Activated B cell treated with CpG ODN at 0.5 μM for 24 hours (primary cell): ENCODE measurements around the gene CLTCL1. TPM values are rescaled to one million over a fixed set of nuclear protein-coding genes. Genes with fewer than 3 reads are reported as not detected.
"Not testable (repeated sequence)": the region's sequence is repeated elsewhere in the genome, so short reads cannot be mapped to it uniquely, and the experiment has no call there.

Source experiments
- ATAC-seq: fragments of 200-7000 bp; cut with Tn5 transposase; one replicate; pipeline ENCODE4 v1.10.0; 2021; ENCODE audit warnings: low read depth, mild to moderate bottlenecking, moderate library complexity
- CTCF ChIA-PET: fragments of 350-600 bp; sonication (Branson Sonifier 250); formaldehyde crosslinking; loops from one replicate; lab custom pipeline; 2021; ENCODE audit warnings: antibody characterized with exemption; lab: Charles Lee
- POLR2A ChIA-PET: fragments of 350-600 bp; sonication (Branson Sonifier 250); formaldehyde crosslinking; loops from one replicate; lab custom pipeline; 2021; ENCODE audit warnings: antibody characterized with exemption; lab: Charles Lee
- DNase-seq: peaks from one replicate; pipeline ENCODE4 v3.0.0; 2022
- H3K27ac Mint-ChIP-seq: one replicate; pipeline ENCODE4 v1.8.0; 2020; ENCODE audit warnings: mixed read lengths
- H3K27me3 Mint-ChIP-seq: one replicate; pipeline ENCODE4 v1.8.0; 2021; ENCODE audit warnings: mixed read lengths
- H3K36me3 Mint-ChIP-seq: one replicate; pipeline ENCODE4 v1.8.0; 2021; ENCODE audit warnings: low read depth, mixed read lengths
- H3K4me1 Mint-ChIP-seq: one replicate; pipeline ENCODE4 v1.8.0; 2021; ENCODE audit warnings: mixed read lengths
- H3K4me3 Mint-ChIP-seq: one replicate; pipeline ENCODE4 v1.8.0; 2020; ENCODE audit warnings: mild to moderate bottlenecking, mixed read lengths
- H3K9me3 Mint-ChIP-seq: one replicate; pipeline ENCODE4 v1.8.0; 2020; ENCODE audit warnings: mixed read lengths
- intact Hi-C: fragments of 100-400 bp; cut with micrococcal nuclease; formaldehyde crosslinking; loops from one replicate; pipeline ENCODE4 v1.15.1; 2024
- total RNA-seq: library from RNA; stranded (reverse); gene quantifications from 2 replicates; pipeline ENCODE4 v1.2.3, GENCODE V29; 2022
- TF ChIP-seq, protein P1 (sequence below): fragments of 200-600 bp; IDR thresholded peaks from one replicate; pipeline ENCODE4 v1.8.0; 2022; ENCODE audit warnings: antibody characterized with exemption, mild to moderate bottlenecking

CLTCL1 gene
- total RNA-seq, 1 donor from 2014 or later = 5.0 TPM

DNA sequence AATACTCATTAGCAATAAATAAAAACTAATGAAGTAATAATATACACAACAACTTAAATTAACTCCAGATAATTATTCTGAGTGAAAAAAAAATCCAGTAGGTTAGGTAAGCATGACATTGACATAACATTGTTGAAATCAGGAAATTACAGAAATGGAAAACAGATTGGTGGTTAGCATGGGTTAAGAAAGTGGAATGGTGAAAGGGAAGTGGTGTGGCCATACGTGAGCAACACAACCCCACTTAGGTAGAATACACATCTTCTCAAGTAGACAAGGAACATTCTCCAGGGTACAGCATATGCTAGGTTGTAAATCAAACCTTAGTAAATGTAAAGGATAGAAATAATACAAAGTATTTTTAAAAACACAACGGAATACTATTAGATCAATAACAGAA is 30.2 kb upstream of the CLTCL1 start:
- Mint-ChIP-seq H3K27ac (no peak overlapping the region), H3K4me3 (no peak overlapping the region), H3K9me3 (peaks cover 19% of the 10 kb centered on the region), H3K36me3 (peaks cover 9% of the 10 kb centered on the region), H3K4me1 (no peaks in the 10 kb centered on the region), H3K27me3 (no peaks in the 10 kb centered on the region)
- ATAC-seq = no peak
- ChIA-PET CTCF (no interaction called here), POLR2A (no interaction called here)
- TF ChIP-seq, protein P1, sequence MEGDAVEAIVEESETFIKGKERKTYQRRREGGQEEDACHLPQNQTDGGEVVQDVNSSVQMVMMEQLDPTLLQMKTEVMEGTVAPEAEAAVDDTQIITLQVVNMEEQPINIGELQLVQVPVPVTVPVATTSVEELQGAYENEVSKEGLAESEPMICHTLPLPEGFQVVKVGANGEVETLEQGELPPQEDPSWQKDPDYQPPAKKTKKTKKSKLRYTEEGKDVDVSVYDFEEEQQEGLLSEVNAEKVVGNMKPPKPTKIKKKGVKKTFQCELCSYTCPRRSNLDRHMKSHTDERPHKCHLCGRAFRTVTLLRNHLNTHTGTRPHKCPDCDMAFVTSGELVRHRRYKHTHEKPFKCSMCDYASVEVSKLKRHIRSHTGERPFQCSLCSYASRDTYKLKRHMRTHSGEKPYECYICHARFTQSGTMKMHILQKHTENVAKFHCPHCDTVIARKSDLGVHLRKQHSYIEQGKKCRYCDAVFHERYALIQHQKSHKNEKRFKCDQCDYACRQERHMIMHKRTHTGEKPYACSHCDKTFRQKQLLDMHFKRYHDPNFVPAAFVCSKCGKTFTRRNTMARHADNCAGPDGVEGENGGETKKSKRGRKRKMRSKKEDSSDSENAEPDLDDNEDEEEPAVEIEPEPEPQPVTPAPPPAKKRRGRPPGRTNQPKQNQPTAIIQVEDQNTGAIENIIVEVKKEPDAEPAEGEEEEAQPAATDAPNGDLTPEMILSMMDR = no peak
- no peak for DNase-seq
- intact Hi-C loops = no loop called here

DNA sequence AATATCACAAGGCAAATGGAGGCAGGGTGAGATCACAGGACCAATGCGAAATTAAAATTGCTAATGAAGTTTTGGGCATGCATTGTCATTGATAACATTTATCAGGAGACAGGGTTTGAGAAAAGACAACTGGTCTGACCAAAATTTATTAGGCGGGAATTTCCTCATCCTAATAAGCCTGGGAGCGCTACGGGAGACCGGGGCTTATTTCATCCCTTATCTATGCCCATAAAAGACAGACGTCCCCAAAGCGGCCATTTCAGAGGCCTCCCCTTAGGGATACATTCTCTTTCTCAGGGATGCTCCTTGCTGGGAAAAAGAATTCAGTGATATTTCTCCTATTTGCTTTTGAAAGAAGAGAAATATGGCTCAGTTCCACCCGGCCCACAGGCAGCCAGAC is 28.6 kb upstream of the CLTCL1 start:
- POLR2A ChIA-PET, H3K27me3 Mint-ChIP-seq, H3K4me1 Mint-ChIP-seq, intact Hi-C loops, CTCF ChIA-PET, ATAC-seq, H3K27ac Mint-ChIP-seq, DNase-seq, H3K4me3 Mint-ChIP-seq: not testable (repeated sequence)
- peaks cover 11% of the 10 kb centered on the region for H3K36me3 Mint-ChIP-seq
- peaks cover 25% of the 10 kb centered on the region for H3K9me3 Mint-ChIP-seq

DNA sequence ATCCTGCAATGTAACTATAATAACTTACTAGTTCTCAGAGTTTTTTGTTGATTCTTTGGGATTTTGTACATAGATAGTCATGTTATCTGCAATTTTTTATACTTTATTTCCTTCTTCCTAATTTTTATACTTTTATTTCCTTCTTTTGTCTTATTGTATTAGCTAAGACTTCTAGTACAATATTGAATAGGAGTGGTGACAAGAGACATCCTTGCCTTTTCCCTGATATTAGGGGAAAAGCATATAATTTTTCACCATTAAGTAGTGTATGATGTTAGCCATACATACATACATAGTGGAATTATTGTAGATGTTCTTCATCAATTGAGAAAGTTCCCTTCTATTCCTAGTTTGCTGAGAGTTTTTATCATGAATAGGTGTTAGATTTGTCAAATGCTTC is 27.8 kb upstream of the CLTCL1 start:
- Mint-ChIP-seq H3K27me3 (no peaks in the 10 kb centered on the region), H3K4me3 (no peak overlapping the region), H3K9me3 (peaks cover 22% of the 10 kb centered on the region), H3K27ac (no peak overlapping the region), H3K4me1 (no peaks in the 10 kb centered on the region), H3K36me3 (peaks cover 11% of the 10 kb centered on the region)
- CTCF ChIA-PET = no interaction called here
- TF ChIP-seq, protein P1 = no peak
- intact Hi-C loops = no loop called here
- ATAC-seq (no peak), DNase-seq (no peak)
- POLR2A ChIA-PET = no interaction called here

DNA sequence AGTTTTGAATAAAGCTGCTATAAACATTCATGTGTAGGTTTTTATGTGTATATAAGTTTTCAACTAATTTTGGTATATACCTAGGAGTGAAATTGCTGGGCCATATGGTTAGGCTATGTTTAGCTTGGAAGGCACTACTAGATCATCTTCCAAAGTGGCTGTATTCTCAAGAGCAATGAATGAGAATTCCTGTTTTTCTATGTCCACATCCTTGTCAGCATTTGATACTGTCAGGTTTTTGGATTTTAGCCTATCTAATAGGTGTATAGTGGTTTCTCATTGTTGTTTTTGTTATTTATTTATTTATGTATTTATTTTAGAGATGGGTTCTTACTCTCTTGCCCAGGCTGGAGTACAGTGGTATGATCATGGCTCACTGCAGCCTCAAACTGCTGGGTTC is 26.3 kb upstream of the CLTCL1 start:
- ChIA-PET CTCF (no interaction called here), POLR2A (no interaction called here)
- Mint-ChIP-seq H3K4me3 (no peak overlapping the region), H3K27ac (no peak overlapping the region), H3K4me1 (no peaks in the 10 kb centered on the region), H3K36me3 (peaks cover 11% of the 10 kb centered on the region), H3K9me3 (peaks cover 25% of the 10 kb centered on the region), H3K27me3 (no peaks in the 10 kb centered on the region)
- TF ChIP-seq, protein P1 = no peak
- intact Hi-C loops = no loop called here
- DNase-seq (no peak), ATAC-seq (no peak)

DNA sequence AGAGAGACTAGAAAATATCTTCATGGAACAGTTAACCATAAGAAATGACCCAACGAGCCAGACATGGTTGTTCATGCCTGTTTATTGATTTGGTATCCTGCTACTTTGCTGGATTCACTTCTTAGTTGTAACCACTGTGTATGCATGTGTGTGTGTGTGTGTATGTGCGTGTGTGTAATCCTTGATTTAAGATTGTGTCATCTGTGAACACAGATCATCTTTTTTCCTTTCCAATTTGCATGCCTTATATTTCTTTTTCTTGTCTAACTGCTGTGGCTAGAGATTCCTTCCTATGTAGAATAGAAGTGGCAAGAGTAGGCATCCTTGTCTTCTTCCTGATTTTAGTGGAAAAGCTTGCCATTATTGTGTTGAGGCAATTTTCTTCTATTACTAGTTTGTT is 16.4 kb upstream of the CLTCL1 start:
- DNase-seq (no peak), ATAC-seq (no peak)
- CTCF ChIA-PET = no interaction called here
- TF ChIP-seq, protein P1 = no peak
- Mint-ChIP-seq H3K27ac (no peak overlapping the region), H3K4me3 (no peak overlapping the region), H3K27me3 (no peaks in the 10 kb centered on the region), H3K36me3 (no peaks in the 10 kb centered on the region), H3K4me1 (no peaks in the 10 kb centered on the region), H3K9me3 (no peaks in the 10 kb centered on the region)
- POLR2A ChIA-PET = no interaction called here
- intact Hi-C loops = no loop called here

- DNase-seq, H3K36me3 Mint-ChIP-seq, CTCF ChIA-PET, ATAC-seq, POLR2A ChIA-PET, H3K4me1 Mint-ChIP-seq, H3K27me3 Mint-ChIP-seq, H3K9me3 Mint-ChIP-seq, H3K27ac Mint-ChIP-seq, H3K4me3 Mint-ChIP-seq, intact Hi-C loops: not testable (repeated sequence)
Observed at GRCh38 chr22:19306535-19306934, 15.0 kb upstream of the CLTCL1 start.
